HepG2 (cell line): Measurements from ENCODE around the gene OR51F1. TPM values are rescaled to one million over a fixed set of nuclear protein-coding genes. Genes with fewer than 3 reads are reported as not detected.

ENCODE experiments used
- ATAC-seq: fragments of 200-7000 bp; cut with Tn5 transposase; 3 replicates; pipeline ENCODE4 v1.9.1; 2020; ENCODE audit warnings: mild to moderate bottlenecking, moderate library complexity
- BruUV-seq: library from RNA; stranded (reverse); fragments of 400-500 nt; replicated peaks from 2 replicates; lab custom pipeline; 2021; lab: Mats Ljungman, UMichigan
- CTCF ChIA-PET: fragments of 300-600 bp; formaldehyde crosslinking; extraction: SDS; loops from one replicate; lab custom pipeline; 2021; ENCODE audit warnings: low total read pairs, inconsistent platforms, low intra/inter-chr PET ratio; lab: Yijun Ruan, JAX
- POLR2A ChIA-PET: fragments of 350-600 bp; sonication (Branson Sonifier 250); formaldehyde crosslinking; loops from one replicate; lab custom pipeline; 2020; ENCODE audit warnings: antibody characterized with exemption, inconsistent platforms; lab: Yijun Ruan, JAX
- DNase-seq: peaks from one replicate; pipeline ENCODE4 v3.0.0-alpha.2; 2015; ENCODE audit warnings: low spot score
- FAIRE-seq: peaks from 3 replicates; lab custom pipeline; 2011; peaks lifted over from hg19 to GRCh38; lab: Jason Lieb, UNC
- H2AFZ ChIP-seq: one replicate; pipeline ENCODE4 v1.6.1; 2011; ENCODE audit warnings: low read length, inconsistent platforms
- H3K27ac ChIP-seq: fragments of 300-600 bp; 3 replicates; pipeline ENCODE4 v1.8.0; 2011; ENCODE audit warnings: mixed run types, mild to moderate bottlenecking, mixed read lengths, low read length, inconsistent platforms; ENCODE audit not compliant: insufficient read depth; ENCODE audit errors: extremely low read length
- H3K27me3 ChIP-seq, 2 experiments: fragments of 200-600 bp in 1 of 2; 2 replicates in 1 of 2; 3 replicates in 1 of 2; pipeline versions ENCODE4 v1.6.0 to v1.8.0; 2011; ENCODE audit warnings: low read length in 2 of 2, mild to moderate bottlenecking in 2 of 2, moderate library complexity in 2 of 2, inconsistent platforms in 1 of 2; ENCODE audit not compliant: insufficient read depth in 2 of 2, control insufficient read depth in 1 of 2
- H3K36me3 ChIP-seq, 2 experiments: fragments of 200-600 bp in 1 of 2; replicated peaks in 1 of 2; 2 replicates in 1 of 2; 3 replicates in 1 of 2; pipeline versions ENCODE4 v1.5.1 to v1.8.0; 2011; ENCODE audit warnings: low read length in 2 of 2, inconsistent platforms in 1 of 2; ENCODE audit not compliant: insufficient read depth in 2 of 2, control insufficient read depth in 1 of 2
- H3K4me1 ChIP-seq: 2 replicates; pipeline ENCODE4 v1.5.1; 2012; ENCODE audit warnings: low read length, inconsistent platforms; ENCODE audit not compliant: insufficient read depth
- H3K4me2 ChIP-seq: 2 replicates; pipeline ENCODE4 v1.6.0; 2011; ENCODE audit warnings: low read depth, low read length, inconsistent platforms
- H3K4me3 ChIP-seq, 3 experiments: fragments of 200-600 bp in 1 of 3; sonication (generic), shearing (Covaris generic) in 1 of 3; replicated peaks in 1 of 3; 2 replicates each; pipeline ENCODE4 v1.5.1; 2011 to 2016; ENCODE audit warnings: low read length in 3 of 3, inconsistent platforms in 2 of 3, low read depth in 2 of 3, mild to moderate bottlenecking in 2 of 3, control low read depth in 1 of 3, mixed read lengths in 1 of 3; ENCODE audit not compliant: insufficient read depth in 1 of 3
- H3K79me2 ChIP-seq: one replicate; pipeline ENCODE4 v1.6.1; 2011; ENCODE audit warnings: low read length, inconsistent platforms; ENCODE audit not compliant: insufficient read depth
- H3K9ac ChIP-seq: 2 replicates; pipeline ENCODE4 v1.6.0; 2011; ENCODE audit warnings: mild to moderate bottlenecking, low read depth, low read length, inconsistent platforms; ENCODE audit not compliant: insufficient read depth
- H3K9me3 ChIP-seq: 2 replicates; pipeline ENCODE4 v1.5.1; 2012; ENCODE audit warnings: mild to moderate bottlenecking, low read length
- H4K20me1 ChIP-seq: 2 replicates; pipeline ENCODE4 v1.6.0; 2011; ENCODE audit warnings: inconsistent platforms, mild to moderate bottlenecking, low read length, moderate library complexity; ENCODE audit not compliant: insufficient read depth
- HCFC1 ChIP-seq: fragments of 150-350 bp; IDR thresholded peaks from 2 replicates; pipeline ENCODE4 v1.6.1; 2014; ENCODE audit warnings: low read depth, low read length
- MIER3 ChIP-seq: IDR thresholded peaks from 2 replicates; pipeline ENCODE4 v1.6.1; 2016; ENCODE audit warnings: missing compliant biosample characterization, borderline replicate concordance
- NFKBIZ ChIP-seq: IDR thresholded peaks from 2 replicates; pipeline ENCODE4 v1.6.1; 2018; ENCODE audit warnings: missing genetic modification reagents, missing compliant biosample characterization
- RAD51 ChIP-seq: fragments of 450-650 bp; IDR thresholded peaks from 2 replicates; pipeline ENCODE4 v1.6.1; 2016; ENCODE audit warnings: borderline replicate concordance
- WGBS: methylation state at CpG from one replicate; pipeline ENCODE4 v1.1.6; 2017; ENCODE audit warnings: low lambda C conversion rate; 5-methylcytosine and 5-hydroxymethylcytosine counted together
- in situ Hi-C: cut with HindIII; loops from 2 replicates; pipeline ENCODE4 v1.10.0; 2017; ENCODE audit warnings: low pct_unique_long_range_greater_than_20kb; ENCODE audit not compliant: extremely low pct_ligation_motif_present
- intact Hi-C: fragments of 100-400 bp; cut with micrococcal nuclease; formaldehyde crosslinking; loops from one replicate; pipeline ENCODE4 v1.10.0; 2022; ENCODE audit not compliant: unreplicated experiment
- polyA plus RNA-seq, 8 experiments: library from polyadenylated mRNA; depleted of rRNA in 3 of 8; stranded (reverse) in 7 of 8; unstranded in 1 of 8; fragments of >200 nt; fragmentation: Illumina TruSeq in 4 of 8; extraction: Trizol in 4 of 8; gene quantifications; 2 replicates each; pipeline versions ENCODE4 v1.2.1 to v1.2.3, GENCODE V29; 2011 to 2016; ENCODE audit warnings: low read depth in 4 of 8, missing spikeins in 1 of 8, mixed read lengths in 1 of 8; ENCODE audit not compliant: insufficient read depth in 1 of 8
- total RNA-seq, 5 experiments: library from RNA; depleted of rRNA; stranded (reverse); fragments of >200 nt; fragmentation: Illumina TruSeq; extraction: Trizol; gene quantifications; 2 replicates each; pipeline ENCODE4 v1.2.3, GENCODE V29; 2016; ENCODE audit warnings: low read depth in 1 of 5
- TF ChIP-seq, protein P1 (sequence below): IDR thresholded peaks from 2 replicates; pipeline ENCODE4 v1.6.1; 2012; ENCODE audit warnings: low read length, improper control_type of control experiment

Gene OR51F1
- total and polyA plus RNA-seq, 2 of the 13 experiments (the other 11 are each of a cell fraction or from before 2014, with no cell fraction given): not detected

DNA sequence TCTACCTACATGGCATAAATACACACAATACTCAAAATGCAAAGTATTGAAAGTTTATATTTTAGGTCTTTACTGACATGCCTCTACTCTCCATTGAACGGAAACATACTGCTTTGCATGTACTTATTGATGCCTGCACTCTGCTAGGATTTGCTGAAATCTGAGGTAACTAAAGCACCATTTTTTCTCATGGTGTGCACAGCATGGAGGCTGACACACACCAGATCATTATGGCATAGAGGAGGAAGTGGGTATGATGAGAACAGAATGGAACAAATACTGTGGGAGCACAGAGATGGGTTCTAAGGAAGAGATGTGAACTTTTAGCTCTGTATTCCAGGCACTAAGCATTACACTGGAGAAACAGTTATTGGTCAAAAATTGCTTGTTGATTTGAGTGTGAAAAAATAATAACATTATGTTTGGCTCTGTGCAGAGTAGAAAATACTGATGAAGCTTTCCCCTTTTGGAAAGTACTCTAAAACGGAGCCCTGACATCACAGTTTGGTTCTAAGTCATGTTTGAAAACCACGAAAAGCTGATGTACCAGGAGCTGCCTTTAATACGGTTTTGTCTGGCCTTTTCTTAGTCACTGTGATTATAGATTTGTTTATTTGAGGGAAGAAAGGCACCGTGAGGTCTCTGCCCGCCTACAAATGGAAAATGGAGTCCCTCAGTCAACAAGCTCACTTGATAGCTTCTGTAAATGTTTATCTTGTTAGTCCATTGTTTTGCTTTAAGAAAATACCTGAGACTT is 28.9 kb upstream of the OR51F1 start:
- no peak overlapping the region for H3K4me3 ChIP-seq
- TF ChIP-seq, protein P1, sequence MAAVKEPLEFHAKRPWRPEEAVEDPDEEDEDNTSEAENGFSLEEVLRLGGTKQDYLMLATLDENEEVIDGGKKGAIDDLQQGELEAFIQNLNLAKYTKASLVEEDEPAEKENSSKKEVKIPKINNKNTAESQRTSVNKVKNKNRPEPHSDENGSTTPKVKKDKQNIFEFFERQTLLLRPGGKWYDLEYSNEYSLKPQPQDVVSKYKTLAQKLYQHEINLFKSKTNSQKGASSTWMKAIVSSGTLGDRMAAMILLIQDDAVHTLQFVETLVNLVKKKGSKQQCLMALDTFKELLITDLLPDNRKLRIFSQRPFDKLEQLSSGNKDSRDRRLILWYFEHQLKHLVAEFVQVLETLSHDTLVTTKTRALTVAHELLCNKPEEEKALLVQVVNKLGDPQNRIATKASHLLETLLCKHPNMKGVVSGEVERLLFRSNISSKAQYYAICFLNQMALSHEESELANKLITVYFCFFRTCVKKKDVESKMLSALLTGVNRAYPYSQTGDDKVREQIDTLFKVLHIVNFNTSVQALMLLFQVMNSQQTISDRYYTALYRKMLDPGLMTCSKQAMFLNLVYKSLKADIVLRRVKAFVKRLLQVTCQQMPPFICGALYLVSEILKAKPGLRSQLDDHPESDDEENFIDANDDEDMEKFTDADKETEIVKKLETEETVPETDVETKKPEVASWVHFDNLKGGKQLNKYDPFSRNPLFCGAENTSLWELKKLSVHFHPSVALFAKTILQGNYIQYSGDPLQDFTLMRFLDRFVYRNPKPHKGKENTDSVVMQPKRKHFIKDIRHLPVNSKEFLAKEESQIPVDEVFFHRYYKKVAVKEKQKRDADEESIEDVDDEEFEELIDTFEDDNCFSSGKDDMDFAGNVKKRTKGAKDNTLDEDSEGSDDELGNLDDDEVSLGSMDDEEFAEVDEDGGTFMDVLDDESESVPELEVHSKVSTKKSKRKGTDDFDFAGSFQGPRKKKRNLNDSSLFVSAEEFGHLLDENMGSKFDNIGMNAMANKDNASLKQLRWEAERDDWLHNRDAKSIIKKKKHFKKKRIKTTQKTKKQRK: no peak
- no peak for TF ChIP-seq HCFC1
- TF ChIP-seq RAD51: no peak
- TF ChIP-seq NFKBIZ: no peak
- TF ChIP-seq MIER3 (CRISPR knock-in tag): no peak
- FAIRE-seq (no peak), DNase-seq (no peak), ATAC-seq (no peak)
- no TSS peak for BruUV-seq
- 2% methylated on average over 6 of the region's 6 CpGs for WGBS
- no peaks in the 10 kb centered on the region for H3K79me2 ChIP-seq
- H3K27ac ChIP-seq: no peak overlapping the region
- H3K36me3 ChIP-seq: no peaks in the 10 kb centered on the region
- no peaks in the 10 kb centered on the region for H3K27me3 ChIP-seq
- H3K4me1 ChIP-seq: no peaks in the 10 kb centered on the region
- H3K4me2 ChIP-seq: no peak overlapping the region
- H4K20me1 ChIP-seq: no peaks in the 10 kb centered on the region
- in situ Hi-C loops (no loop called here), intact Hi-C loops (no loop called here)
- CTCF ChIA-PET: no interaction called here
- POLR2A ChIA-PET: no interaction called here
- no peaks in the 10 kb centered on the region for H3K9me3 ChIP-seq
- no peak overlapping the region for H3K9ac ChIP-seq
- H2AFZ ChIP-seq: no peak overlapping the region
